MM.1S (cell line): Measurements from ENCODE around the gene TMEM253.

Experiments used
- DNase-seq: peaks from one replicate; pipeline ENCODE4 v3.0.0-alpha.2; 2015
- H2AFZ ChIP-seq: fragments of 300-600 bp; sonication (generic); 2 replicates; pipeline ENCODE4 v1.6.0; 2016; ENCODE audit warnings: antibody characterized with exemption, low read length
- H3F3A ChIP-seq: fragments of 300-600 bp; sonication (generic); 2 replicates; pipeline ENCODE4 v1.6.1; 2016; ENCODE audit warnings: mild to moderate bottlenecking, antibody characterized with exemption, low read length, moderate library complexity, mixed read lengths; ENCODE audit not compliant: insufficient read depth
- H3K27ac ChIP-seq: fragments of 300-600 bp; sonication (generic); 2 replicates; pipeline ENCODE4 v1.5.1; 2016; ENCODE audit warnings: mild to moderate bottlenecking, low read length
- H3K27me3 ChIP-seq: fragments of 300-600 bp; sonication (generic); replicated peaks from 2 replicates; pipeline ENCODE4 v1.6.0; 2016; ENCODE audit warnings: low read length; ENCODE audit not compliant: insufficient read depth
- H3K36me3 ChIP-seq: fragments of 300-600 bp; sonication (generic); replicated peaks from 2 replicates; pipeline ENCODE4 v1.6.1; 2016; ENCODE audit warnings: mild to moderate bottlenecking, low read length, mixed read lengths; ENCODE audit not compliant: insufficient read depth
- H3K4me1 ChIP-seq: fragments of 300-600 bp; sonication (generic); 2 replicates; pipeline ENCODE4 v1.6.1; 2016; ENCODE audit warnings: low read length, mixed read lengths
- H3K4me2 ChIP-seq: fragments of 300-600 bp; sonication (generic); 2 replicates; pipeline ENCODE4 v1.6.0; 2016; ENCODE audit warnings: low read depth, low read length
- H3K4me3 ChIP-seq: fragments of 300-600 bp; sonication (generic); 2 replicates; pipeline ENCODE4 v1.5.1; 2016; ENCODE audit warnings: low read length, mixed read lengths
- H3K79me2 ChIP-seq: fragments of 300-600 bp; sonication (generic); 2 replicates; pipeline ENCODE4 v1.6.1; 2016; ENCODE audit warnings: mixed run types, low read length, mixed read lengths
- H3K9ac ChIP-seq: fragments of 300-600 bp; sonication (generic); 2 replicates; pipeline ENCODE4 v1.6.1; 2016; ENCODE audit warnings: low read length, mixed read lengths
- H3K9me2 ChIP-seq: fragments of 300-600 bp; sonication (generic); replicated peaks from 2 replicates; pipeline ENCODE4 v1.6.1; 2016; ENCODE audit warnings: mild to moderate bottlenecking, low read length, mixed read lengths; ENCODE audit not compliant: insufficient read depth
- H3K9me3 ChIP-seq: fragments of 300-600 bp; sonication (generic); replicated peaks from 2 replicates; pipeline ENCODE4 v1.6.1; 2016; ENCODE audit warnings: mild to moderate bottlenecking, low read length, mixed read lengths; ENCODE audit not compliant: insufficient read depth
- H4K20me1 ChIP-seq: fragments of 300-600 bp; sonication (generic); 2 replicates; pipeline ENCODE4 v1.6.1; 2016; ENCODE audit warnings: mild to moderate bottlenecking, low read length, moderate library complexity, mixed read lengths; ENCODE audit not compliant: insufficient read depth
- EZH2 ChIP-seq: fragments of 300-600 bp; sonication (generic); optimal IDR thresholded peaks from 2 replicates; pipeline ENCODE3; 2017; ENCODE audit warnings: low read depth, mild to moderate bottlenecking, antibody characterized with exemption, low read length, mixed read lengths
- EZH2phosphoT487 ChIP-seq: fragments of 300-600 bp; sonication (generic); IDR thresholded peaks from 2 replicates; pipeline ENCODE4 v1.6.1; 2018; ENCODE audit warnings: antibody characterized with exemption, low read length
- TF ChIP-seq, protein P1 (sequence below): fragments of 300-600 bp; sonication (generic); IDR thresholded peaks from 2 replicates; pipeline ENCODE4 v1.5.1; 2016; ENCODE audit warnings: antibody characterized with exemption, low read length, mixed read lengths

Gene TMEM253

DNA sequence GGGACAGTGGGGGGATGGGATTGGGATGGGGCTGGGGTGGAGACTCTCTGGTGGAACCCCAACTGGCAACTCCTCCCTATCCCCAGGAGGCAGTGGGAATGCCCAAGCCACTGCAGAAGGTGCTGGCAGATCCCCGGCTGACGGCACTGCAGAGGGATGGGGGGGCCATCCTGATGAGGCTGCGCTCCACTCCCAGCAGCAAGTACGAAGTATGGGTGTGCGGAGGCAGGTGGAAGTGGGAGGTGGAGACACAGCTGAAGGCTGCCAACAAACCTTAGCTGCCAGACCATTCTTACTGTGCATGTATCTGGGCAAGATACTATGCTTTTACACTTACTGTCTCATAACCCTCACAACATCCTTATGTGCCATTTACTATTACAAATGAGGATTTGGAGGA lies 22.6 kb upstream of the TMEM253 start:
- H3K79me2 ChIP-seq, result no peaks in the 10 kb centered on the region
- no peaks in the 10 kb centered on the region for H3K4me1 ChIP-seq
- no peaks in the 10 kb centered on the region for H3K9me3 ChIP-seq
- H3K9ac ChIP-seq, result no peak overlapping the region
- no peaks in the 10 kb centered on the region for H3K27me3 ChIP-seq
- no peak overlapping the region for H3K4me3 ChIP-seq
- H3K9me2 ChIP-seq, result no peaks in the 10 kb centered on the region
- H3K36me3 ChIP-seq, result no peaks in the 10 kb centered on the region
- H4K20me1 ChIP-seq, result no peaks in the 10 kb centered on the region
- no peak overlapping the region for H3K27ac ChIP-seq
- TF ChIP-seq EZH2 (no peak), EZH2phosphoT487 (no peak)
- TF ChIP-seq, protein P1, sequence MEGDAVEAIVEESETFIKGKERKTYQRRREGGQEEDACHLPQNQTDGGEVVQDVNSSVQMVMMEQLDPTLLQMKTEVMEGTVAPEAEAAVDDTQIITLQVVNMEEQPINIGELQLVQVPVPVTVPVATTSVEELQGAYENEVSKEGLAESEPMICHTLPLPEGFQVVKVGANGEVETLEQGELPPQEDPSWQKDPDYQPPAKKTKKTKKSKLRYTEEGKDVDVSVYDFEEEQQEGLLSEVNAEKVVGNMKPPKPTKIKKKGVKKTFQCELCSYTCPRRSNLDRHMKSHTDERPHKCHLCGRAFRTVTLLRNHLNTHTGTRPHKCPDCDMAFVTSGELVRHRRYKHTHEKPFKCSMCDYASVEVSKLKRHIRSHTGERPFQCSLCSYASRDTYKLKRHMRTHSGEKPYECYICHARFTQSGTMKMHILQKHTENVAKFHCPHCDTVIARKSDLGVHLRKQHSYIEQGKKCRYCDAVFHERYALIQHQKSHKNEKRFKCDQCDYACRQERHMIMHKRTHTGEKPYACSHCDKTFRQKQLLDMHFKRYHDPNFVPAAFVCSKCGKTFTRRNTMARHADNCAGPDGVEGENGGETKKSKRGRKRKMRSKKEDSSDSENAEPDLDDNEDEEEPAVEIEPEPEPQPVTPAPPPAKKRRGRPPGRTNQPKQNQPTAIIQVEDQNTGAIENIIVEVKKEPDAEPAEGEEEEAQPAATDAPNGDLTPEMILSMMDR, result no peak
- H3F3A ChIP-seq, result no peaks in the 10 kb centered on the region
- no peak overlapping the region for H2AFZ ChIP-seq
- DNase-seq, result no peak
- H3K4me2 ChIP-seq, result no peak overlapping the region

DNA sequence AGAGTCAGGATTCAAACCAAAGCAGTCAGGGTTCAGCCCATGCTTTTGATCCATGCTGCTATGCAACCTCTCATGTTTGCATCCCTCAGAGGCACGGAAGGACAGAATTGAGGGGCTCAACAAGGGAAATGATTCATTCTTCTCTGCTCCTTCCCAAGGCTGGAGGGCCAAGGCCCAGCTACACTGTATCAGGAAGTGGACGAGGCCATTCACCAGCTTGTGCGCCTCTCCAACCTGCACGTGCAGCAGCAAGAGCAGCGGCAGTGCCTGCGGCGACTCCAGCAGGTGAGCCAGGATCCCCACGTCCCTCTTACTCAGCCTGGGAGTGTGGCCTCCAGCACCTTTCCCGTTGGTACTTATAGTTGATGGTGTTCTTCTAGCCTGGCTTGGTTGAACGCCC lies 22.1 kb upstream of the TMEM253 start:
- Histone ChIP-seq H3K79me2 (no peaks in the 10 kb centered on the region), H3K9me3 (no peaks in the 10 kb centered on the region), H3K27ac (no peak overlapping the region), H4K20me1 (no peaks in the 10 kb centered on the region), H3K36me3 (no peaks in the 10 kb centered on the region), H3K4me1 (no peaks in the 10 kb centered on the region), H3K4me2 (no peak overlapping the region), H3K27me3 (no peaks in the 10 kb centered on the region), H2AFZ (no peak overlapping the region), H3K9me2 (no peaks in the 10 kb centered on the region), H3K9ac (no peak overlapping the region), H3K4me3 (no peak overlapping the region), H3F3A (no peaks in the 10 kb centered on the region)
- TF ChIP-seq, protein P1, result no peak
- no peak for TF ChIP-seq EZH2phosphoT487
- no peak for TF ChIP-seq EZH2
- DNase-seq, result no peak

DNA sequence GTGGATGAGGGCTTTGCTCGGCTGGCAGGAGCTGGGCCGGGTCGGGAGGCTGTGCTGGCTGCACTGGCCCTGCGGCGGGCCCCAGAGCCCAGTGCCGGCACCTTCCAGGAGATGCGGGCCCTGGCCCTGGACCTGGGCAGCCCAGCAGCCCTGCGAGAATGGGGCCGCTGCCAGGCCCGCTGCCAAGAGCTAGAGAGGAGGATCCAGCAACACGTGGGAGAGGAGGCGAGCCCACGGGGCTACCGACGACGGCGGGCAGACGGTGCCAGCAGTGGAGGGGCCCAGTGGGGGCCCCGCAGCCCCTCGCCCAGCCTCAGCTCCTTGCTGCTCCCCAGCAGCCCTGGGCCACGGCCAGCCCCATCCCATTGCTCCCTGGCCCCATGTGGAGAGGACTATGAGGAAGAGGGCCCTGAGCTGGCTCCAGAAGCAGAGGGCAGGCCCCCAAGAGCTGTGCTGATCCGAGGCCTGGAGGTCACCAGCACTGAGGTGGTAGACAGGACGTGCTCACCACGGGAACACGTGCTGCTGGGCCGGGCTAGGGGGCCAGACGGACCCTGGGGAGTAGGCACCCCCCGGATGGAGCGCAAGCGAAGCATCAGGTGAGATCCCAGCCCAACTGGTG lies 19.2 kb upstream of the TMEM253 start:
- H2AFZ ChIP-seq, result no peak overlapping the region
- DNase-seq, result no peak
- no peak overlapping the region for H3K27ac ChIP-seq
- no peak overlapping the region for H3K9ac ChIP-seq
- no peaks in the 10 kb centered on the region for H4K20me1 ChIP-seq
- no peaks in the 10 kb centered on the region for H3F3A ChIP-seq
- H3K9me2 ChIP-seq, result no peaks in the 10 kb centered on the region
- H3K4me3 ChIP-seq, result no peak overlapping the region
- H3K79me2 ChIP-seq, result no peaks in the 10 kb centered on the region
- no peaks in the 10 kb centered on the region for H3K4me1 ChIP-seq
- no peaks in the 10 kb centered on the region for H3K27me3 ChIP-seq
- no peaks in the 10 kb centered on the region for H3K36me3 ChIP-seq
- no peak overlapping the region for H3K4me2 ChIP-seq
- H3K9me3 ChIP-seq, result no peaks in the 10 kb centered on the region
- TF ChIP-seq, protein P1, result no peak
- TF ChIP-seq EZH2, result no peak
- no peak for TF ChIP-seq EZH2phosphoT487
